Stimulated activated CD8-positive, alpha-beta memory T cell treated with anti-CD3 and anti-CD28 coated beads, Interleukin-2, amount 100 ng/mL, for 48 hours (primary cell): Measurements from ENCODE around the gene CLEC9A.
"Not testable (repeated sequence)": the region's sequence is repeated elsewhere in the genome, so short reads cannot be mapped to it uniquely, and the experiment has no call there.

ENCODE experiments used
- DNase-seq, 2 donors: peaks; one replicate each; pipeline ENCODE4 v3.0.0-alpha.2; 2020; ENCODE audit warnings: low read depth in 2 of 2

The CLEC9A gene

DNA sequence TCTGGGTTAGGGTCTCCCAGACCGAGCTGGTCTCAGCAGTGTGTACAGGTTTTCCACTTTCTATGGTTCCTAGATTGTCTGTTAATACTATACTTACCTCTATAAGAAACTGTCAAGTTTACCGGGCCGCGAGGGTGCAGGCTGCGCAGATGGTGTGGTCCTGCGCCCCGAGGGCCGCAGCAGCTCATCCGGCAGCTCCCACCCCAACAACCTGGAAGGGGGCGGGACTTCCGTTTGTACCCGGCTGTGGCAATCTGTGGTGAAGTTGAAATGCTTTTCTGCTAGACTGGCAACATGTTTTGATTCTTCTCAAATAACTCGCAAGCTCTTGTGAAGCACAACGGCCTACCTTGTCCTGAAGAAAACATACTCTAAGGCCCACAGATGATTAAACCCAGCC lies at the start of gene CLEC9A:
CLEC9A (plus strand) TSS at position 237 of the 400 bp plus-strand sequence. CDS start 22,006 bp downstream, outside the sequence.
- no peak for DNase-seq

DNA sequence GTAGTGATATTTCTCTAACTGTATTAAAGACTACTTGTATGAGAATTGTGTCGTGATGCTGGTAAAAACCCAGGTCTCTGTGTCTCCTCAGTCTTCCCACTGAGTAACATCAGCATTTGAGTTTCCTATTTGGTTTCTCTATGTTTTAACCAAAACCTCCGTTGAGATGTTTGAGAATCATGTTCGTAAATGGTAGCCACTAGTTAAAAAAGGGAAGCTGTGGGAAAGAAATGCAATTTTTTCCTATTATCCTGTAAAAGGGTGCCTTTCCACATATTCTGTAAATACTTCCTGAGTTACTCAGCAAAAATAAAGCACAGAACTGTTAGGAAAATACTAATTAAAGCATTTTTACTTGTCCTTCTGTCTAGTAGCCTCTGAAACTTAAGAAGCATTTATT lies 38.6 kb upstream of the CLEC9A start:
- no peak for DNase-seq

DNA sequence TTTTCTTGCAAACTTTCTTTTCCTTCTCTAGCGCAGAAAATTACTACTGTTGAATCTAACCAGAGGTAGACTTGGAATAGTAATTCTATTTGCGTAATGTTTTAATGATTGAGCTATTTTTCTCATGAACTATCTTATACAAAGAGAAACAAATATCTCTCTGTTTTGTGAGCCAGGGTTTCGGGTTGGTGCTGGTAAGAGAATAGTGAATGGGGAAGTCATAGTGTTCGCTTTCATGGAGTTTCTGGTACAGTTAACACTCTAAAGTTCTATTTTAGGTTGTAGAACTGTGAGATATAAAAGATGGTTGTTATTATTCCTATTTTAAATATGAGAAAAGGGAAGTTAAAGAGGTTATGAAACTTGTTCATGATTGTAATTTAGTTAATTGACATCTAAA lies 38.2 kb upstream of the CLEC9A start:
- no peak for DNase-seq

GRCh38 chr12:9999016-9999415 lies 31.5 kb upstream of the CLEC9A start, which contains the start of gene CLEC1B:
CLEC1B (minus strand) TSS chr12:9999121; CDS start chr12:9999100, 21 bp downstream.
- DNase-seq: no peak

- DNase-seq: no peak
Measured at GRCh38 chr12:10001171-10001776, 29.2 kb upstream of the CLEC9A start.

DNA sequence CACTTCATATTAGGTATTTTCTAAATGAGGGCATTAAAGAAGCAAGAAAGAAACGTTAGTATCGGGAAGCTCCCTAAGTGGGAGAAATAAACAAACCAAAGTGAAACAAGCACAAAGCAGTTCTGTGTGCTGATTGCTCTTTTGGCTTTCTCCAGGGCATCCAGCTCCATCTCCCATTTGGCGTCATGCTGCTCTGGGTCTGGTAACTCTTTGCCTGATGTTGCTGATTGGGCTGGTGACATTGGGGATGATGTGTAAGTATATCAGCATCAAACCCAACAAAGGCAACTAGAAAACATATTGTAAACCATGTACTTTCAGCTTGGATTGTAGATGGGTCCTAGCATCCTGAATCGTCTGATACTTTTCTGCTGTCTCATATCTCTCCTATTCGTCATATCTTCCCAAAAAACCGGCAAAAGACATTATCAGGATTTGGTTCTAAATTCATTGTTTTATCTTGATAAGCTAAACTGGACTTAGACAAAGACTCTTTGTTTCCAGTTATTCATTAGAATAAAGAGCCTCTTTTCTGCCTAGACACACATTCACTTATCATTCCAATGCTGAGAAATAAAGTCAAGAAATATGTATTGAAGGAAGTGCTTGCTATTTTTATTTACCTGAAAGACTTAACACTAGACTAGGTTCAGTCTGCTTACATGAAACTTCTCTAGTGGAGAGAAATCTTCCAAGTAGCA lies 17.7 kb upstream of the CLEC9A start:
- no peak for DNase-seq

DNA sequence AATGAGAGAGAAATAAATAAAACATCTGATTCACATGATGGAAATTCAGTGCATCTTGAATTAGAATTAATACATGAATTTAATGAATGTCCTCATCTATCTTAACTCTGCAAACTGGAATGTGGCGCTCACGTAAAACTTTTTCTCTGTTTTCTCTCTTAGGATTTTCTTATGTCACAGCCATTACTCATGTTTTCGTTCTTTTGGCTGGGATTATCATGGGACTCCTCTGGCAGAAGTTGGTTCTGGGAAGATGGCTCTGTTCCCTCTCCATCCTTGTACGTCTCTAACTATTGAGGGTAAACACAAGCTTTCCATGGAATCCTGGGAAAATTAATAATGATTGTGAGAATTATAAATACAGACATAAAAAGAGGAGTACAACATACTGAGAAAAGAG lies 15.0 kb upstream of the CLEC9A start:
- DNase-seq: no peak

DNA sequence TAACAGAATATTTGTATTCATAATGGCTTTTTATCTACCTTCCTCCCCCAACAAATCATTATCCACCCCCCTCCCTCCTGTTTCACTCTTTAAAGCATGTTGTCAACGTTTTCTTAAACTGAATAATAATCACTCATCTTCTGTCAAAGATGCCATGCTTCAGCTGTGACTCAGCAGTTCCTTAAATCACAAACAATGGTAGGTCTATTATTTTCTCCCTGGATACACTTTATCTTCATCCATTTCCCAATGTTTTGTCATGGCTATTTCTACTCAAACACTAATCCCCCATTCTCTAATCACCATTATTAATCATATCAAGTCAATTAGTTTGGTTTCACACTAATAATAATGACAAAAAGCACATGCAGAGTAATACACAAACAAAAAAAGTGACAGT lies 13.6 kb upstream of the CLEC9A start:
- DNase-seq: no peak

DNA sequence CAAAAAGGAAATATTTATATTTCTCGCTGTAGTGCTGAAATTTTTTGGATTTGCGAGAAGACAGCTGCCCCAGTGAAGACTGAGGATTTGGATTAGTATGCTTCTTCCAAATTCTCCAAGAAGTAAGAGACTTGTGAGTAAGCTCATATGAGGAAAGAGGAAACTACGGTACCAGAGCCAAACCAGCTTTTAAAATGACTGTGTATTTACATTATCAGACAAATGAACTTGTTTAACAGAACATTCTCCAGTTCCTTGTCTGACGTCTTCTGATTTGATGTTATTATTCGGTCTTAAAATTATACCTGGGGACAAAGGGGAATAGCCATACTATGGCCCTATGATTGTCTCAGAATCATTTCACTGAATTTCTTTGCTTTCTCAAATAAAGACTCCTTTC lies 12.1 kb upstream of the CLEC9A start:
- DNase-seq: no peak

DNA sequence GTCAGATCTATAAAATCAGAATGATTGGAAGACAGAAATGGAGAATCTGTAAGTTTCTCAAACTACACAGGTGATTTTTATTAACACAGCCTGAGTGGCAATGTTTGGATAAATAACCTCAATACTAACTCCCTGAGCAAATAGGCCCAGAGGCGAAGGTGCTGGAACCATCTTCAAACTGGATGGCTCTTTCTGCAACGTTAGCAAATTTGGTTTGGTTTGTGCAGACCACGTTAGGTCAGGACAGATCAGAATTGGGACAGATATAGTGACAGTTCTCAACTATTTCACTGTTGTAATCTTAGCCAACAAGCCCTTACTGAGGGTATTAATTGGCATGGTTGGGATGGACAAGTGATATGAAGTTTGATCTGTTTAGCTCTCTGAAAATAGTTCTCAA lies 9.1 kb upstream of the CLEC9A start:
- DNase-seq: no peak

- DNase-seq: no peak
Measured at GRCh38 chr12:10025236-10025635, 5.2 kb upstream of the CLEC9A start.

- DNase-seq: not testable (repeated sequence)
Measured at GRCh38 chr12:10026666-10027065, 3.8 kb upstream of the CLEC9A start.

DNA sequence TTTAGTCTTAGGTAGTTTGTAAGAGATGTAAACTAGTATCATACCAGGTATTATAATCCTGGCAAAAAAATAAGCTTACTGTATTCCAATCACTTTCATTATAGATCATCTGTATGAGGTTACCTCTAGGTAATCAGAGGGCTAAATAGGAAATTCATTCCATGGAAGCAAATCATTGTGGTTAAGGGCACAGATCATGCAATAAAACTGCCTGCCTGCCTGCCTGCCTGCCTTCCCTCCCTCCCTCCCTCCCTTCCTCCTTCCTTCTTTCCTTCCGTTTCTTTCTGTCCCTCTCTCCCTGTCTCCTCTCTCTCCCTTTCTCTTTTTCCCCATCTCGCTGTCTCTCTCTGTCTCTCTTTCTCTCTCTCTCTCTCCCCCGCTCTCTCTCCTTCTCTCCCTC lies 3.2 kb upstream of the CLEC9A start:
- no peak for DNase-seq

- DNase-seq: no peak
Measured at GRCh38 chr12:10027721-10028120, 2.8 kb upstream of the CLEC9A start.

DNA sequence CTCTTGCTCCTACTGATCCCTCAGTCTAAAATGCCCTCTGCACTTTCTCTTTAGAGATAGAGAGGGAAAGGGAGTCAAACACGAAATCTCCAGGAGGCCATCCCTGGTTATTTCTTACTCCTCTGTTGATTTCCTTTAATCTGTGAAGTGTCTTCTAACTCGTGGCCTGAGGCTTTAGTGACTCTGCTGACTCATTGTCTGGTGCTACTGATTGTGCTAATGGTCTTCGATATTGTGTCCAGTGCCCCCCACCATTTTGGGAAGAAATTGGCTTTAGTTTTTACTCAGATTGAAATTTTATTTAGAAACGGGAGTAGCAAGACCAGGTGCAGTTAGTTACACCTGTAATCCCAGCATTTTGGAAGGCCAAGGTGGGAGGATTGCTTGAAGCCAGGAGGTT lies 839 bp downstream of the CLEC9A start:
- no peak for DNase-seq

GRCh38 chr12:10031771-10032175 lies 1.3 kb downstream of the CLEC9A start:
- no peak for DNase-seq

DNA sequence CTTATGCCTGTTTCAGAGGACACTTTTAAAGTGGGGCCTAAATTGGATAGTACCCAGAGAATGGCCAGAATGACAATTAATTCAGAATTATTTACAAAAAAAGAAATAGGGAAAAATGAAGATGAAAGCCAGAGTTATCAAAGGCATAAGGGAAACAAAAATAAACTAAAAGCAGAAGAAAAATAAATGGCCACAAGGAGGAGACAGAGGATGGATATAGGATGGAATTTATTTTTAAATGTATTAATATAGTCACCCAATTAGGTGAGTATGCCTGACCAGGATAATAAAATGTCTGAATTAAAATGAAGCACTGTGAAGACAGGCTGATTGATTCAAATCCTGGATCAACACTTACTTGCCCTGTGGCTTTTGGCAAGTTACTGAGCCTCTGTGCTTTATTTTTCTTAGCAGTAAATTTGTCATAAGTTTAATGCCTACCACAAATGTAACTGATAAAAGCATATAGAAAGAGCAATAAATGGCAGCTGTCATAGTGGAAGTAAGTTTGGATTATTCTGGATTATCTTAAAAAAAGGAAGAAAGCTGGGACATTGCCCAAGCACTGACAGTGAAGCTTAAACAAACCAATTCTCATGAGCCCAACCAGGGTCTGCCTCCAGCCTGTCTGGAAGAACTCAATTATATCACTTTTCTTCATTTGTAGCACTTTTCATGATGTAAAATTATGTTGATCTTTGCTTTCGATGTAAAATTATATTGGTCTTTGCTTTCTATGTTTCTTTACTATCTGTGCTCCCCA lies 3.5 kb downstream of the CLEC9A start:
- DNase-seq: no peak

DNA sequence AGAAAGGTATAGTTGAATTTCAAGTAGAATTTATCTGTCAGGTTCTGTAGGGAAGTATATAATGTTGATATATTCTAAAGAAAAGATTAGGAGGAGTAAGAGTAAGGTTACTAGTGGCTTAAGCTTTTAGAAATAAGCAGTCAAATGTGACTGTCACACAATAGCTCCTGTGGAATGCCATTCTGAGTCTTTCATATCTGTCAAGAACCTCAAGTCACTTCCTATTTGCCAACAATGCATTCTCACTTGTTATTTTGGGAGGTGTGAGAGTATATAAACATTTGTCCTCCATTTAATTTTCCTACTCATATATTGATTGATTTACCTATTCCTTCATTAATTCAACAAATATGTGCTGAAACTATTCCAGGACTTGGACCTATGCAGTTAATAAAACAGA lies 11.7 kb downstream of the CLEC9A start:
- DNase-seq: no peak

DNA sequence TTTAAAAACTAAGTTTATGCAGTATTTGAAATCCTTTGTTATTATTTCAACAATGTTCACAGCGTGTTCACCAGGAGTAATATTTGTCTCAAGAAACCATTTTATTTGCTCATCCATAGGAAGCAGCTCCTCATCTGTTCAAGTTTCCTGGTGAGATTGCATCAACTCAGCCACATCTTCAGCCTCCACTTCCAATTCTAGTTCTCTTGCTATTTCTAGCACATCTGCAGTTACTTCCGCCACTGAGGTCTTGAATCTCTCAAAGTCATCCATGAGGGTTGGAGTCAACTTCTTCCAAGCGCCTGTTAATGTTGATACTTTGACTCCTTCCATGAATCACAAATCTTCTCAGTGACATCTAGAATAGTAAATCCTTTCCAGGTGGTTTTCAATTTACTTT lies 18.0 kb downstream of the CLEC9A start:
- no peak for DNase-seq

- no peak for DNase-seq
Measured at GRCh38 chr12:10052193-10052913, 21.9 kb downstream of the CLEC9A start.

DNA sequence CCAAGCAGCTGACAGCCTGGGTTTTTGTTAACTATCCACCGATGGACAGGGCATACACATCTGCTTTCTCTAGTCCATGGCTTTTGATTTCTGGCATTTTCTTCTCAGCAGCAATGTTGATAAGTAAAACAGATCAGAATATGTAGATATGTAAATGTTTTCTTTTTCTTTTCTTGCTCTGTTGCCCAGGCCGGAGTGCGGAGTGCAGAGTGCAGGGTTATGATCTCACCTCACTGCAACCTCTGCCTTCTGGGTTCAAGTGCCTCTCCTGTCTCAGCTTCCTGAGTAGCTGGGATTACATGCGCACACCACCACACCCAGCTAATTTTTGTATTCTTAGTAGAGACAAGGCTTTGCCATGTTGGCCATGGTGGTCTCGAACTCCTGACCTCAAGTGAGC lies 27.9 kb downstream of the CLEC9A start:
- no peak for DNase-seq

GRCh38 chr12:10065241-10065640 lies 34.8 kb downstream of the CLEC9A start:
- no peak for DNase-seq
